HT1080 (cell line): Measurements from ENCODE around the gene TMEM62. TPM values are rescaled to one million over a fixed set of nuclear protein-coding genes. Genes with fewer than 3 reads are reported as not detected.
"Not testable (repeated sequence)": the region's sequence is repeated elsewhere in the genome, so short reads cannot be mapped to it uniquely, and the experiment has no call there.

ENCODE experiments used
- DNase-seq: peaks from one replicate; pipeline ENCODE4 v3.0.0-alpha.2; 2015; ENCODE audit warnings: low read depth
- total RNA-seq: library from RNA; depleted of rRNA; stranded (reverse); fragments of >200 nt; shearing (Covaris generic); gene quantifications from 2 replicates; pipeline ENCODE4 v1.2.3, GENCODE V29; 2014

The TMEM62 gene
- total RNA-seq, 1 experiment from 2014 or later: 27.4 TPM

GRCh38 chr15:43121863-43122262 lies 11.5 kb upstream of the TMEM62 start:
- no peak for DNase-seq

GRCh38 chr15:43125100-43125661 lies 8.2 kb upstream of the TMEM62 start:
- no peak for DNase-seq

DNA sequence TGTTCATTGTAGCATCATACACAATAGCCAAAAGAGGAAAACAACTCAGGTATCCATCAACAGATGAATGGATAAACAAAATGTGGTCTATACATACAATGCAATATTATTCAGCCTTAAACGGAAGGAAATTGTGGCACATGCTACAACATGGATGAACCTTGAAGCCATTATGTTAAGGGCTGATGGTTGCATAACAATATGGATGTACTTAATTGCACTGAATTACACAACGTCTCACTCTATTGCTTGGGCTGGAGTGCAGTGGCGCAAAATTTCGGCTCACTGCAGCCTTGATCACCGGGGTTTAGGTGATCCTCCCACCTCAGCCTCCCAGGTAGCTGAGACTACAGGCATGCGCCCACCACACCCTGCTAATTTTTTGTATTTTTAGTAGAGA lies 7.0 kb upstream of the TMEM62 start:
- no peak for DNase-seq

DNA sequence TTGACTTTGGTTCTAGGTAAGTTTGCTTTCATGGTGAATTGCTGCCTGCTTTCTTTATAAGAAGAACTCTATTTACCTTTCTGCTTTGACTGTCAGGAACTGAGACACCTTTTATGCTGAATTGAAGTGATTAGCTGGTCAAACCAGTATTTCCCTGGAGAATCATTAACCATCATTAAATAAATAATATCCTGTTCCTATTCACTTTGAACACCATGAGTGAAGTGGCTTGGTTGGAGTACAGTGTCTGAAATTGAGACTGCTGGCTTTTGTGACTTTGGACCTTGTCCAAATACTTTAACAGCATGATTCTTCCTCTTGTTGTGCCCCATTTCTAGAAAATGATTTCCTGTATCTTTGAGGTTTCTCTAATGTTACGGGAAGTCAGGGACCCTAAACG lies 5.6 kb upstream of the TMEM62 start:
- no peak for DNase-seq

DNA sequence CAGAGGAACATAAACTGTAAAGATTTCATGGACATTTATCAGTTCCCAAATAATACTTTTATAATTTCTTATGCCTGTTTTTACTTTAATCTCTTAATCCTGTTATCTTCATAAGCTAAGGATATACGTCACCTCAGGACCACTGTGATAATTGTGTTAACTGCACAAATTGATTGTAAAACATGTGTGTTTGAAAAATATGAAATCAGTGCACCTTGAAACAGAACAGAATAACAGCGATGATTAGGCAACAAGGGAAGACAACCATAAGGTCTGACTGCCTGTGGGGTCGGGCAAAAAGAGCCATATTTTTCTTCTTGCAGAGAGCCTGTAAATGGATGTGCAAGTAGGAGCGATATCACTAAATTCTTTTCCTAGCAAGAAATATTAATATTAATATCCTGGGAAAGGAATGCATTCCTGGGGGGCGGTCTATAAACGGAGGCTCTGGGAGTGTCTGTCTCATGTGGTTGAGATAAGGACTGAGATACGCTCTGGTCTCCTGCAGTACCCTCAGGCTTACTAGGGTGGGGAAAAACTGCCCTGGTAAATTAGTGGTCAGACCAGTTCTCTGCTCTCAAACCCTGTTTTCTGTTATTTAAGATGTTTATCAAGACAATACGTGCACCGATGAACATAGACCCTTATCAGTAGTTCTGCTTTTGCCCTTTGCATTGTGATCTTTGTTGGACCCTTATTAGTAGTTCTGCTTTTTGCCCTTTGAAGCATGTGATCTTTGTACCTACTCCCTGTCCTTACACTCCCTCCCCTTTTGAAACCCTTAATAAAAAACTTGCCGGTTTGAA lies 5.0 kb upstream of the TMEM62 start:
- not testable (repeated sequence) for DNase-seq

DNA sequence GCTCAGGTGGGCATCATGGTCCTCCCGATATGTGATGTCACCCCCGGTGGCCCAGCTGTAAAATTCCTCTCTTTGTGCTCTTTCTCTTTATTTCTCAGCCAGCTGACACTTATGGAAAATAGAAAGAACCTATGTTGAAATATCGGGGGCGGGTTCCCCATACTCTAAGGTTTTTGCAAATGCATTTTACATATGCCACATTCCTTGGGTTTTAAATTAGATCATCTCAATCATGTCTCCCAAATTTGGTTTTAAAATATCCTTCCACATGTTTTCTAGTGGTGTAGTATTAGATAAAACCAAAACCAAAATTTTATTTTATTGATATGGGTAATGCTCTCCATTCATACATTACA lies 4.4 kb upstream of the TMEM62 start:
- DNase-seq: no peak

GRCh38 chr15:43132830-43133429 lies 456 bp upstream of the TMEM62 start:
- no peak for DNase-seq

- no peak for DNase-seq
These were observed 810 bp downstream of the TMEM62 start for GRCh38 chr15:43134157-43134635.

- DNase-seq: no peak
These were observed 2.0 kb downstream of the TMEM62 start for GRCh38 chr15:43135351-43135750.

DNA sequence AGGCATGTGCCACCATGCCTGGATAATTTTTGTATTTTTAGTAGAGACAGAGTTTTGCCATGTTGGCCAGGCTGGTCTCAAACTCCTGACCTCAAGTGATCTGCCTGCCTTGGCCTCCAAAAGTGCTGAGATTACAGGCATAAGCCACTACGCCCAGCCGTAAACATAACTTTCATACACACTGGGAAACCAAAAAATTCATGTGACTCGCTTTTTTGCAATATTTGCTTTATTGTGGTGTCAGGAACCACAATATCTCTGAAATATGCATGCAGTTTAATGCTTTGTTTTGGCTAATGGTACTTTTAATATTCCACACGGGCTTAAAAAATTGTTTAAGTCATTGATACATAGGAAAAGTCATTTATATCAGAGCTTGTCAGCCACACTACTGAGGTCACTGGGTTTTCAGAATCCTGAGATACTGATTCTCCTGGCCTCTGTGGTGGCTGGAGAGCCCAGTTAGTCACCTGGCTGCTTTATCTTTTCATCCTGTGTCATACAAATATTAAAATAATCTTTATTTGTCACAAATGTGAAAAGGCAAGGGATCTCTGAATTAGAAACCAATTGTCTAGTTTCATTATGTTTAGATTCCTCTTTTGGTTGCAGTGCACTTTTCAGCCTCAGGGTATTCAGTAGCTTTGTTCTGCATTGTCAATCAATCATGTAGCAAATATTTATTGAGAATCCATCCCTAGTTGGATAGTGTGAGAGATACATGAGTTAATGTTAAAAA lies 10.0 kb downstream of the TMEM62 start:
- DNase-seq: no peak

- no peak for DNase-seq
These were observed 11.1 kb downstream of the TMEM62 start for GRCh38 chr15:43144512-43144911.

- no peak for DNase-seq
These were observed 12.8 kb downstream of the TMEM62 start for GRCh38 chr15:43146184-43146583.

DNA sequence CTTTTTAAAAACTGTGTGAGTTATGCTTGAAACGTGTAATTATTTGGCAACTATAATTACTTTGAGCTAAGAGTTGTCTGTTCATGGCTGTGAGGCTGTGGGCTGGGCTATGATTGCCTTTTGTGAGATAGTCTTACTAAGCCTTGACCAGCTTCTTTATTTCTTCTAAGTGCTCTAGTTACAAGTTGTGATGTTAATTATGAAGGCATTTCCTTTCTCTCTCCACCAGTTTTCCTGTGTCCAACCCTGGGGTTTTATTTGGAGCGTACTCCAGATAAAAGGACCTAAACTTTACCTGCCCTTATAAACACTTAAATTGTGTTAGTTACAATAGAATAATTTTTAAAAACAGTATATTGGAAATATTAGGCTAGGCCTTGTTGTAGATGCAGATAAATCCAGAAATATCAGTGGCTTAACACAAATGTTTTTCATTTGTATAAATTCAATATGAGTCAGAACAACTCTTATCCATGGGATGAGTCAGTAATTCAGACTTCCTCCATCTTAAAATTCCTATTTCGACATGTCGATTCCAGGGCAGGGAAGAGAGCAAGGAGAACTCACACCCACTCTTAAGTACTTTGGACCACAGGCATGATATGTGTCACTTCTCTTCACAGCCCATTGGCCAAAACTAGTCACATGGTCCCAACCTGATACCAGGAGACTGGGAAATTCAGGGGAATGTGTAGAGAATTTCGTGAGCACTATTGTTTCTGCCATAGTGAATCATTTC lies 17.0 kb downstream of the TMEM62 start:
- peak; percentile 99 for DNase-seq

DNA sequence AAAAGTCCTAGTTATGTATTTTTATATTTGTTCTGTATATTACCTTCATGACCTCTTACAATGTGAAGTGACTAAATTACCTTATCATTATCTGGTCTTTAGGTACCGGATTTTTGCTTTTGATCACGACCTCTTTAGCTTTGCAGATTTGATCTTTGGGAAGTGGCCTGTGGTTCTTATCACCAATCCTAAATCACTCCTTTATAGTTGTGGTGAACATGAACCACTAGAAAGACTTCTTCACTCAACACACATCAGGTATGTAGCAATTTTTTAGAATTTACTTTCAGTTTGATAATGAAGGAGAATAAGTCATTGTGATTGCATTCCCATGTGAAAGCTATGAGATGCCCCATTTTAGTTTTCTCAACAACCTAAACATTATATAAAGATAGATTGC lies 18.3 kb downstream of the TMEM62 start:
- no peak for DNase-seq

GRCh38 chr15:43153269-43153668 lies 19.9 kb downstream of the TMEM62 start:
- DNase-seq: no peak

- DNase-seq: no peak
These were observed 32.5 kb downstream of the TMEM62 start for GRCh38 chr15:43165801-43166325.

DNA sequence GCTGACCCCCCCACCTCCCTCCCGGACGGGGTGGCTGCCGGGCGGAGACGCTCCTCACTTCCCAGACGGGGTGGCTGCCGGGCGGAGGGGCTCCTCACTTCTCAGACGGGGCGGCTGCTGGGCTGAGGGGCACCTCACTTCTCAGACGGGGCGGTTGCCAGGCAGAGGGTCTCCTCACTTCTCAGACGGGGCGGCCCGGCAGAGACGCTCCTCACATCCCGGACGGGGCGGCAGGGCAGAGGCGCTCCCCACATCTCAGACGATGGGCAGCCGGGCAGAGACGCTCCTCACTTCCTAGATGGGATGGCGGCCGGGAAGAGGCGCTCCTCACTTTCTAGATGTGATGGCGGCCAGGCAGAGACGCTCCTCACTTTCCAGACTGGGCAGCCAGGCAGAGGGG lies 33.9 kb downstream of the TMEM62 start:
- DNase-seq: not testable (repeated sequence)

DNA sequence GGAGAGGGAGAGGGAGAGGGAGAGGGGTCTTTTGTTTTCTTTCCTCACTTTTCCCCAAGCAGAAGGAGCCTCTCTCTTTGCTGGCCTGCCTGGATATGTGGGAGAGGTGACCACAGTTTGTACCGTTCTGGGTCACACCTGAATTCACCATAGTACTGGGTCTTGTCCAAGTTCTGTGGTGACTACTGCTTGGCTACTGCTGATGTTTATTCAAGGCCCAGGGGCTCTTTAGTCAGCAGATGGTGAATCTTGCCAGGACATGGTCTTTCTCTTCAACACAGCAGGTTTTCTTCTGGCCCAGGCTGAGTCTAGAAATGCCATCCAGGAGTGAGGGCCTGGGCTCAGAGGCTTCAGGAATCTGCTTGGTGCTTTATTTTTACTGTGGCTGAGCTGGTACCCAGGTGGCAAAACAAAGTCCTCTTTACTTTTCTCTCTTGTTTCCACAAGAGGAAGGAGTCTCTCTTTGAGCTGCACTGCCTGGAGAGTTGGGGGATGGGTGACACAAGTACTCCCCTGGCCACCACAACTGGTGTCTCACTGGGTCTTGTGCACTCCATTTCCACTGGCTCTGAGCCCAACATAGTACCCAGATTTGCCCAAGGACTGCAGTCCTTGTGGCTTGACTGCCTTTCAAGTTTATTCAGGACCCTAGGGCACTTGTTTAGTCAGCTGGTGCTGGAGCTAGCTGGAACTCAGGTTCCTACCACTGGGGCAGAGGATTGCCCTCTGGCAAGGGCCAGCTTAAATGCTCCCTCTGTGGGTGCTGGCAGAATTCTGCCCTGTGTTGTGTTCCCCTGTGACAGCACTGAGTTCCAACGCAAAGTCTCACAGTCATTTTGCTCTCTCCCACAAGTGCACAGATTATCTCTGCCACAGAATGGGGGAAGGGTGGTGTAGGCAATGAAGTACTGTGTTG lies 35.1 kb downstream of the TMEM62 start:
- DNase-seq: peak; percentile 60

GRCh38 chr15:43169888-43170287 lies 36.5 kb downstream of the TMEM62 start:
- DNase-seq: no peak
